Measurements from ENCODE around the gene ACSL6.

DNA sequence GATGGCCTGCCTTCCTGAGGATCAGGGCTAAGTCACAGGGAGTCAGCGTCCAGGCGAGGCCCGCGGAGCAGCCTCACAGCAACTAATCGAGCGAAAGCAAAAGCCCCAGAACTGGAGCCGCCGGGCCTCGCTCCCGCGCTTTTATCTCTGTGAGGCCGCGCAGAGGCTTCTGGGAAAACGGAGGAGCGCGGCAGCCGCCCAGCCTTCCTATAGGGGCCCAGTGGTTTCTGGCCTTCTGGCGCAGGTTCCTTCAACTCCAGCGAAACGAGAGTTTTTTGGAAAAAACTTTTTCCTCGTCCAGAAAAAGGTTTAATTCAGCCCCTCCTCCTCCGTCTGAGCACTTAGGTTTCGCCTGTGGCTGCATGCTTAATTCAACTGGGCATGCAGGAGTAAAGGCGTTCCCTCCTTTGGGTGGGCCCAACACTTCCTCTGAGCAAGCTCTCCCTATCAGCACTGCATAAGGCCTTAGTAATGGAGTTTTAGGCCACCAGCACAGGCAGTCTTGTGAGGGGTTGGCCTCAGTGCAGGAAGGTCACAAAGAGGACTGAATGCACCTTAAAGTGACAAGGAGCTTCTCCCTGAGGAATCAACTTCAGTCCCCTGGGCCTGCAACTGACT, 65.8 kb downstream of the ACSL6 start, which contains the start of gene MEIKIN:
- TF ChIP-seq CTCF (IDR thresholded peaks at IDR 0.05) (no peak), ZFX (IDR thresholded peaks at IDR 0.05; ENCODE audit: borderline replicate concordance) (no peak)
